ENCODE measurements around the gene HELQ. TPM values are rescaled to one million over a fixed set of nuclear protein-coding genes. Genes with fewer than 3 reads are reported as not detected.

The HELQ gene
- total RNA-seq, 1 experiment from 2014 or later, result 14.6 TPM

GRCh38 chr4:83440899-83441298 is 14.7 kb downstream of the HELQ start:
- ChIA-PET RAD21 (ENCODE audit: low non-redundant PET in 1 of 2, low total read pairs in 2 of 2, uncharacterized antibody in 2 of 2, unreplicated experiment in 2 of 2) (no interaction called here), CTCF (no interaction called here), POLR2A (no interaction called here)
- H3K4me2 ChIP-seq (ENCODE audit: low read length), result no peak overlapping the region
- intact Hi-C loops (cut with micrococcal nuclease), result no loop called here
- no TSS peak for BruUV-seq (replicated peaks)
- H3K4me3 ChIP-seq (replicated peaks in 1 of 2; ENCODE audit: low read depth in 1 of 2, low read length in 2 of 2), result no peak overlapping the region
- H3K36me3 ChIP-seq (ENCODE audit: control insufficient read depth in 1 of 2, insufficient read depth in 2 of 2, low read length in 2 of 2), result peaks cover 0 to 4% of the 10 kb centered on the region in 2 experiments; a peak in 1 of 4 replicates
- H2AFZ ChIP-seq (ENCODE audit: low read depth, low read length, poor library complexity, severe bottlenecking), result no peak overlapping the region
- H3K9me3 ChIP-seq (ENCODE audit: control insufficient read depth in 1 of 2, insufficient read depth in 1 of 2, low read depth in 1 of 2, low read length in 2 of 2), result no peaks in the 10 kb centered on the region
- H3K79me2 ChIP-seq (ENCODE audit: insufficient read depth, low read length), result no peaks in the 10 kb centered on the region
- no peaks in the 10 kb centered on the region for H3K9me2 ChIP-seq (ENCODE audit: insufficient read depth)
- DNase-seq (ENCODE audit: low read depth, low spot score), result no peak
- H3K4me1 ChIP-seq (ENCODE audit: control insufficient read depth in 1 of 2, insufficient read depth in 2 of 2, low read length in 2 of 2), result no peaks in the 10 kb centered on the region
- no peaks in the 10 kb centered on the region for H3K27me3 ChIP-seq (ENCODE audit: insufficient read depth, low read length)
- H3K9ac ChIP-seq (ENCODE audit: low read length), result no peak overlapping the region
- no peak for ATAC-seq
- no peak overlapping the region for H3K27ac ChIP-seq (ENCODE audit: low read depth, low read length)
- TF ChIP-seq YY1 (IDR thresholded peaks at IDR 0.05; ENCODE audit: extremely low read depth, insufficient replicate concordance, low read depth, low read length) (no peak), JUND (IDR thresholded peaks at IDR 0.05) (no peak), ATF3 (IDR thresholded peaks at IDR 0.05) (no peak), ZFX (IDR thresholded peaks at IDR 0.05) (no peak), SIN3A (IDR thresholded peaks at IDR 0.05; ENCODE audit: low read depth) (no peak), EGR1 (IDR thresholded peaks at IDR 0.05; ENCODE audit: low read depth) (no peak)
- no peaks in the 10 kb centered on the region for H4K20me1 ChIP-seq (ENCODE audit: insufficient read depth)

- DNase-seq (ENCODE audit: low read depth, low spot score), result no peak
- Histone ChIP-seq H3K9me2 (ENCODE audit: insufficient read depth) (no peaks in the 10 kb centered on the region), H3K27me3 (ENCODE audit: insufficient read depth, low read length) (no peaks in the 10 kb centered on the region), H3K9ac (ENCODE audit: low read length) (no peak overlapping the region), H3K4me1 (ENCODE audit: control insufficient read depth in 1 of 2, insufficient read depth in 2 of 2, low read length in 2 of 2) (no peaks in the 10 kb centered on the region), H3K27ac (ENCODE audit: low read depth, low read length) (no peak overlapping the region), H3K36me3 (ENCODE audit: control insufficient read depth in 1 of 2, insufficient read depth in 2 of 2, low read length in 2 of 2) (peaks cover 0 to 4% of the 10 kb centered on the region in 2 experiments; a peak in 1 of 4 replicates), H3K79me2 (ENCODE audit: insufficient read depth, low read length) (no peaks in the 10 kb centered on the region), H3K4me2 (ENCODE audit: low read length) (no peak overlapping the region), H3K9me3 (ENCODE audit: control insufficient read depth in 1 of 2, insufficient read depth in 1 of 2, low read depth in 1 of 2, low read length in 2 of 2) (no peaks in the 10 kb centered on the region), H3K4me3 (replicated peaks in 1 of 2; ENCODE audit: low read depth in 1 of 2, low read length in 2 of 2) (no peak overlapping the region), H2AFZ (ENCODE audit: low read depth, low read length, poor library complexity, severe bottlenecking) (no peak overlapping the region), H4K20me1 (ENCODE audit: insufficient read depth) (no peaks in the 10 kb centered on the region)
- ChIA-PET RAD21 (ENCODE audit: low non-redundant PET in 1 of 2, low total read pairs in 2 of 2, uncharacterized antibody in 2 of 2, unreplicated experiment in 2 of 2) (no interaction called here), POLR2A (no interaction called here), CTCF (no interaction called here)
- TF ChIP-seq RAD21 (IDR thresholded peaks at IDR 0.05; ENCODE audit: low read depth) (no peak), TCF7L2 (IDR thresholded peaks at IDR 0.05; ENCODE audit: borderline replicate concordance, extremely low read depth, insufficient read depth, insufficient read length) (no peak), MAX (IDR thresholded peaks at IDR 0.05) (no peak), REST (IDR thresholded peaks at IDR 0.05; ENCODE audit: low read depth) (no peak), YY1 (IDR thresholded peaks at IDR 0.05; ENCODE audit: extremely low read depth, insufficient replicate concordance, low read depth, low read length) (no peak), ZBTB33 (IDR thresholded peaks at IDR 0.05; ENCODE audit: extremely low read depth, insufficient replicate concordance, low read length) (no peak), EZH2phosphoT487 (IDR thresholded peaks at IDR 0.05; ENCODE audit: borderline replicate concordance) (no peak)
- no TSS peak for BruUV-seq (replicated peaks)
- intact Hi-C loops (cut with micrococcal nuclease), result no loop called here
- ATAC-seq, result no peak
These were observed 15.3 kb downstream of the HELQ start for GRCh38 chr4:83440148-83440814.

Measured in HCT116 (cell line).